ENCODE results near the gene ANKRD55. TPM values are rescaled to one million over a fixed set of nuclear protein-coding genes. Genes with fewer than 3 reads are reported as not detected.
"Not testable (repeated sequence)": the region's sequence is repeated elsewhere in the genome, so short reads cannot be mapped to it uniquely, and the experiment has no call there.

ANKRD55 gene
- total RNA-seq, 2 donors from 2014 or later = not detected

DNA sequence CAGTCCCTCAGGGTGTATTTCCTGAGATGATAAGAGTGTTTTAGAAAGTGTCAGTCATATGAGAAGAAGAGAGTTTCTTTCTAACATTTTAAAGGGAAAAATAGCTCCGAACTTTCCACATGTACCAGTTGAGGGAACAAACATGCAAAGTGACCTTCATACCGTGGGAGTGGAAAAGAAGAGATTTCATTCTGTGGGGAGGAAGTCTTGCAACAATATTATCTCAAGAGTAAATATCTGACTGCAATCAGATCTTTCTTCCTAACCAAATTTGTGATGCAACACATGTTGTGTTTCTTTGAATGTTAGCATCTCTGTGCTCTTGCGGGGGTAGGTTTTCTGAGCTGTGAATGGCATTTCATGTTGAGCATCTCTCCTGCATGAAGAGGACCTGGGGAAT, 30.6 kb downstream of the ANKRD55 start:
- H3K9ac ChIP-seq (ENCODE audit: low read depth in 2 of 2, low read length in 2 of 2) = no peak overlapping the region
- H3K36me3 ChIP-seq = no peaks in the 10 kb centered on the region
- TF ChIP-seq, protein P1, sequence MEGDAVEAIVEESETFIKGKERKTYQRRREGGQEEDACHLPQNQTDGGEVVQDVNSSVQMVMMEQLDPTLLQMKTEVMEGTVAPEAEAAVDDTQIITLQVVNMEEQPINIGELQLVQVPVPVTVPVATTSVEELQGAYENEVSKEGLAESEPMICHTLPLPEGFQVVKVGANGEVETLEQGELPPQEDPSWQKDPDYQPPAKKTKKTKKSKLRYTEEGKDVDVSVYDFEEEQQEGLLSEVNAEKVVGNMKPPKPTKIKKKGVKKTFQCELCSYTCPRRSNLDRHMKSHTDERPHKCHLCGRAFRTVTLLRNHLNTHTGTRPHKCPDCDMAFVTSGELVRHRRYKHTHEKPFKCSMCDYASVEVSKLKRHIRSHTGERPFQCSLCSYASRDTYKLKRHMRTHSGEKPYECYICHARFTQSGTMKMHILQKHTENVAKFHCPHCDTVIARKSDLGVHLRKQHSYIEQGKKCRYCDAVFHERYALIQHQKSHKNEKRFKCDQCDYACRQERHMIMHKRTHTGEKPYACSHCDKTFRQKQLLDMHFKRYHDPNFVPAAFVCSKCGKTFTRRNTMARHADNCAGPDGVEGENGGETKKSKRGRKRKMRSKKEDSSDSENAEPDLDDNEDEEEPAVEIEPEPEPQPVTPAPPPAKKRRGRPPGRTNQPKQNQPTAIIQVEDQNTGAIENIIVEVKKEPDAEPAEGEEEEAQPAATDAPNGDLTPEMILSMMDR (IDR thresholded peaks at IDR 0.05) = no peak
- intact Hi-C loops (cut with DNase I) = loop anchor here (10.0 kb wide), 1 partner anchor 228 kb away; no protein-coding TSS in a partner anchor
- no peak for DNase-seq
- H3K4me1 ChIP-seq = no peaks in the 10 kb centered on the region
- no peak overlapping the region for H3K4me3 ChIP-seq
- no peaks in the 10 kb centered on the region for H3K9me3 ChIP-seq
- H3K27ac ChIP-seq = no peak overlapping the region
- no peaks in the 10 kb centered on the region for H3K27me3 ChIP-seq

DNA sequence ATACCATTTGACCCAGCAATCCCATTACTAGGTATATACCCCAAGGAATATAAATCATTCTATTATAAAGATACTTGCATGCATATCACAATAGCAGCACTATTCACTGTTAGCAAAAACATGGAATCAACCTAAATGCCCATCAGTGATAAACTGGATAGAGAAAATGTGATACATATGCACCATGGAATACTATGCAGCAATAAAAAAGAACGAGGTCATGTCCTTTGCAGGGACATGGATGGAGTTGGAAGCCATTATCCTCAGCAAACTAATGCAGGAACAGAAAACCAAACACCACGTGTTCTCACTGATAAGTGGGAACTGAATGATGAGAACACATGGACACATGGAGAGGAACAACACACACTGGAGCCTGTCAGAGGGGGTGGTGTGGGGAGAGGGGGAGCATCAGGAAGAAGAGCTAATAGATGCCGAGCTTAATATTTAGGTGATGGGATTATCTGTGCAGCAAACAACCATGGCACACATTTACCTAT, 31.3 kb downstream of the ANKRD55 start:
- intact Hi-C loops (cut with DNase I) = loop anchor here (2.0 to 10.0 kb wide), 2 partner anchors 227 to 267 kb away; no protein-coding TSS in a partner anchor
- not testable (repeated sequence) for H3K4me3 ChIP-seq; H3K9ac ChIP-seq (ENCODE audit: low read depth in 2 of 2, low read length in 2 of 2); DNase-seq; H3K9me3 ChIP-seq; H3K4me1 ChIP-seq; H3K36me3 ChIP-seq; H3K27ac ChIP-seq; H3K27me3 ChIP-seq

DNA sequence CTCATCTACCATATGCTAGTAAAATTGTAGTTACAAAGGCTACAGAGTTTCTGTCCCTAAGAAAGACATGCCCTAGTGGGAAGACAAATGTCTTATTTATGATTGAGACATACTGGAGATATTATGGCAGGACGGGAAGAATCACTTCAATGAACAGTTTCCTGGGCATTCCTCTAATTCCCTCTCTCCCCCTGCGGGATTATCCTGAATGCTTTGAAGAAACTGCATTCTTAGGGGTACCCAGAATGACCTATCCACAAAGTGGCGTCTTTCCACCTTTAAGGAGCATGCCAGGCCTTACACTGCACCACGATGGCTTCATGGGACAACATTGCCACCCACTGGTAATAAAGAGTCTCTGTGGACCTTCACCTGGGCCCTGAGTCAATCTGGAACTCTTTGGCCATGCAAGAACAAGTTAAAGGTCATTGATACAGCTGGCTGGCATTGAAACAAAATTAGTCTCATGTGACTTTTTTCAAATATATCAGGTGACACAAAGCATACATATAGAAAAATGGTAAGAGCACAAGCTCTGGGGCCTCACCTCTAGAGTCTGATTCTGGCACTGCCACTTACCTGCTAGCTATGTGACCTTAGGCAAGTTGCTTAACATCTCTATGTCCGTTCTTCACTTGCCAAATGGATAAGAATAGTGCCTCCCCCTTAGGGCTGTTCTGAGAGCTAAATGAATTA, 32.0 kb downstream of the ANKRD55 start:
- TF ChIP-seq, protein P1 (IDR thresholded peaks at IDR 0.05) = peak; percentile 67
- DNase-seq = peak; percentile 57
- Histone ChIP-seq H3K4me3 (no peak overlapping the region), H3K4me1 (no peaks in the 10 kb centered on the region), H3K27me3 (no peaks in the 10 kb centered on the region), H3K9me3 (no peaks in the 10 kb centered on the region), H3K9ac (ENCODE audit: low read depth in 2 of 2, low read length in 2 of 2) (no peak overlapping the region), H3K27ac (no peak overlapping the region), H3K36me3 (no peaks in the 10 kb centered on the region)
- intact Hi-C loops (cut with DNase I) = loop anchor here (2.0 to 10.0 kb wide), 2 partner anchors 226 to 266 kb away; no protein-coding TSS in a partner anchor

DNA sequence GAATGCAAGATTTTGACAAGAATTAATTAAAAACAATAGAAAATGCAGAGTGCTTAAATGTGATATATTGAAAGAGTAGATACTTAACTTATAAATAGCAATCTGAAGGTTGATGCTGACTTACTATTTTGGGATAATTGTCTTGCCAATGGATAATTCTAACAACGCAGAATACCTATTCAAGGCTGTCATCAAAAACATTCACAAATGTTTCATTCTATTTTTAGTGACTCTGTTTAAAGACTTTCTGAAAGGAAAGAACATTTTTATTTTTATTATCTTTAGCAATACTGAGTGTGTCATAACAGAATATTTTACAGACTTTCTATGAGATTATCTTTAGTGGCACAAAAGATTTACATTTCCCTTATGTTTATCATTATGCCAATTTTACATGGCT, 38.1 kb downstream of the ANKRD55 start:
- Histone ChIP-seq H3K36me3 (no peaks in the 10 kb centered on the region), H3K4me1 (no peaks in the 10 kb centered on the region), H3K27me3 (no peaks in the 10 kb centered on the region), H3K4me3 (no peak overlapping the region), H3K9ac (ENCODE audit: low read depth in 2 of 2, low read length in 2 of 2) (no peak overlapping the region), H3K9me3 (no peaks in the 10 kb centered on the region), H3K27ac (no peak overlapping the region)
- no peak for DNase-seq
- TF ChIP-seq, protein P1 (IDR thresholded peaks at IDR 0.05) = no peak
- intact Hi-C loops (cut with DNase I) = no loop called here

DNA sequence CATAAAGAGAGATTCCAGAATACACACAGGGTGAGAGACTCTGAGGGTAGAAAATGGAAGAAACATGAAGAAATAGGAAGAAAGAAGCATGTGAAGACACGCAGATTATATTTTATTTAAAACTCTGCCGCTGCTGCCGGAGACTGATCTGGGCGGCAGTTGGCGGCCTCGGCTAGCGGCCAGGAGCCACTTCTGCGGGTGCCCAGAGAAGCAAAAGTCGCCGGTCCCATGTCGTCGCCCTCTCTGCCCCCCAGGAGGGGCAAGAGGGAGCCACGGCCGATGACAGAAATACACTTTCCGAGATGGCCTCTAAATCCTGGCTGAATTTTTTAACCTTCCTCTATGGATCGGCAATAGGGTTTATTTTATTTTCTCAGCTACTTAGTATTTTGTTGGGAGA, 40.9 kb downstream of the ANKRD55 start:
- H3K36me3 ChIP-seq = no peaks in the 10 kb centered on the region
- TF ChIP-seq, protein P1 (IDR thresholded peaks at IDR 0.05) = no peak
- H3K27me3 ChIP-seq = no peaks in the 10 kb centered on the region
- no peaks in the 10 kb centered on the region for H3K9me3 ChIP-seq
- no peak overlapping the region for H3K9ac ChIP-seq (ENCODE audit: low read depth in 2 of 2, low read length in 2 of 2)
- DNase-seq = no peak
- no peaks in the 10 kb centered on the region for H3K4me1 ChIP-seq
- H3K27ac ChIP-seq = no peak overlapping the region
- intact Hi-C loops (cut with DNase I) = no loop called here
- no peak overlapping the region for H3K4me3 ChIP-seq

DNA sequence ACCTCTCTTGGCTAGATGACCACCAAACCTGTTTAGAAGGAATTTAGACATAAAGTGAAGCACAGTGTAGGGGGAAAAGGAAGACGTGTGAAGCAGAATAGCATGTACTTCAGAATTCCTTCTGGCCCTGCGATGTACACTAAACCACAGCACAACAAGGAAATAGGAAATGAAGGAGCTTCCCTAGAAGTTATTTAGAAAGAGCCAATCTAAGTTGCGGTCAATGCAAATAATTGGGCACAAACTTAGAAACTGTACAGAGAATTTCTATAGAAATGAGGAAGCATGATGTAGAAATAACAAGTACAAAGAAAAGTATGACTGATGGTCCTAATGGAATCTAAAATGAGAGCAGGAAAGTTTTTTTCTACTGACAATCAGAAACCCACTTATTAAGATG, 41.5 kb downstream of the ANKRD55 start:
- Histone ChIP-seq H3K27ac (no peak overlapping the region), H3K4me3 (no peak overlapping the region), H3K4me1 (no peaks in the 10 kb centered on the region), H3K9me3 (no peaks in the 10 kb centered on the region), H3K9ac (ENCODE audit: low read depth in 2 of 2, low read length in 2 of 2) (no peak overlapping the region), H3K36me3 (no peaks in the 10 kb centered on the region), H3K27me3 (no peaks in the 10 kb centered on the region)
- intact Hi-C loops (cut with DNase I) = no loop called here
- no peak for DNase-seq
- TF ChIP-seq, protein P1 (IDR thresholded peaks at IDR 0.05) = no peak

Data from colonic mucosa (tissue), 4 donors.